ENCODE data around the gene SPEN.

The SPEN gene

DNA sequence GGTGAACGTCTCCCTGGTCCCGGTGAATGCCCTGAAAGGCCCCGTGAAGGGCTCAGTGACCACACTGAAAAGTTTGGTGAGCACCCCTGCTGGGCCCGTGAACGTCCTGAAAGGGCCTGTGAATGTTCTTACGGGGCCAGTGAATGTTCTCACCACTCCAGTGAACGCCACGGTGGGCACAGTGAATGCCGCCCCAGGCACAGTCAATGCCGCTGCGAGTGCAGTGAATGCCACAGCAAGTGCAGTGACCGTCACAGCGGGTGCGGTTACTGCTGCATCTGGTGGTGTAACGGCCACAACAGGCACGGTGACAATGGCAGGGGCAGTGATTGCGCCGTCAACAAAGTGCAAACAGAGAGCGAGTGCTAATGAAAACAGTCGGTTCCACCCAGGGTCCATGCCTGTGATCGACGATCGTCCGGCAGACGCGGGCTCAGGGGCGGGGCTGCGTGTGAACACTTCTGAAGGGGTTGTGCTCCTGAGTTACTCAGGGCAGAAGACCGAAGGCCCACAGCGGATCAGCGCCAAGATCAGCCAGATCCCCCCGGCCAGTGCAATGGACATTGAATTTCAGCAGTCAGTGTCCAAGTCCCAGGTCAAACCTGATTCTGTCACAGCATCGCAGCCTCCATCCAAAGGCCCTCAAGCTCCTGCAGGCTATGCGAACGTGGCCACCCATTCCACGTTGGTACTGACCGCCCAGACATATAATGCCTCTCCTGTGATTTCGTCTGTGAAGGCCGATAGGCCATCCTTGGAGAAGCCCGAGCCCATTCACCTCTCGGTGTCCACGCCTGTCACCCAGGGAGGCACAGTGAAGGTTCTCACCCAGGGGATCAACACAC is 86.9 kb downstream of the SPEN start:
- DNase-seq, result no peak
- Histone ChIP-seq H3K27me3 (ENCODE audit: insufficient read depth, low read length, poor library complexity) (no peaks in the 10 kb centered on the region), H3K4me1 (ENCODE audit: insufficient read depth, low read length) (no peaks in the 10 kb centered on the region), H3K4me2 (ENCODE audit: insufficient read depth, low read length) (no peak overlapping the region), H3K9me3 (ENCODE audit: insufficient read depth, low read length, severe bottlenecking) (no peaks in the 10 kb centered on the region), H3K9ac (ENCODE audit: low read depth, low read length) (no peak overlapping the region), H2AFZ (ENCODE audit: low read depth, low read length) (no peak overlapping the region), H3K79me2 (ENCODE audit: insufficient read depth, low read length) (no peaks in the 10 kb centered on the region), H4K20me1 (ENCODE audit: insufficient read depth, low read length) (peaks cover 62% of the 10 kb centered on the region), H3K36me3 (ENCODE audit: insufficient read depth, low read length) (peaks cover 98% of the 10 kb centered on the region), H3K4me3 (ENCODE audit: low read depth in 1 of 2, low read length in 2 of 2) (no peak overlapping the region), H3K27ac (ENCODE audit: low read length) (no peak overlapping the region)
- TF ChIP-seq, protein P1, sequence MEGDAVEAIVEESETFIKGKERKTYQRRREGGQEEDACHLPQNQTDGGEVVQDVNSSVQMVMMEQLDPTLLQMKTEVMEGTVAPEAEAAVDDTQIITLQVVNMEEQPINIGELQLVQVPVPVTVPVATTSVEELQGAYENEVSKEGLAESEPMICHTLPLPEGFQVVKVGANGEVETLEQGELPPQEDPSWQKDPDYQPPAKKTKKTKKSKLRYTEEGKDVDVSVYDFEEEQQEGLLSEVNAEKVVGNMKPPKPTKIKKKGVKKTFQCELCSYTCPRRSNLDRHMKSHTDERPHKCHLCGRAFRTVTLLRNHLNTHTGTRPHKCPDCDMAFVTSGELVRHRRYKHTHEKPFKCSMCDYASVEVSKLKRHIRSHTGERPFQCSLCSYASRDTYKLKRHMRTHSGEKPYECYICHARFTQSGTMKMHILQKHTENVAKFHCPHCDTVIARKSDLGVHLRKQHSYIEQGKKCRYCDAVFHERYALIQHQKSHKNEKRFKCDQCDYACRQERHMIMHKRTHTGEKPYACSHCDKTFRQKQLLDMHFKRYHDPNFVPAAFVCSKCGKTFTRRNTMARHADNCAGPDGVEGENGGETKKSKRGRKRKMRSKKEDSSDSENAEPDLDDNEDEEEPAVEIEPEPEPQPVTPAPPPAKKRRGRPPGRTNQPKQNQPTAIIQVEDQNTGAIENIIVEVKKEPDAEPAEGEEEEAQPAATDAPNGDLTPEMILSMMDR (IDR thresholded peaks at IDR 0.05; ENCODE audit: borderline replicate concordance, extremely low read depth, low read length, poor library complexity, severe bottlenecking), result no peak
- no peak for TF ChIP-seq EZH2 (IDR thresholded peaks at IDR 0.05; ENCODE audit: borderline replicate concordance, low read depth, low read length, severe bottlenecking)
- no peak for ATAC-seq (ENCODE audit: insufficient read depth, low read depth)

DNA sequence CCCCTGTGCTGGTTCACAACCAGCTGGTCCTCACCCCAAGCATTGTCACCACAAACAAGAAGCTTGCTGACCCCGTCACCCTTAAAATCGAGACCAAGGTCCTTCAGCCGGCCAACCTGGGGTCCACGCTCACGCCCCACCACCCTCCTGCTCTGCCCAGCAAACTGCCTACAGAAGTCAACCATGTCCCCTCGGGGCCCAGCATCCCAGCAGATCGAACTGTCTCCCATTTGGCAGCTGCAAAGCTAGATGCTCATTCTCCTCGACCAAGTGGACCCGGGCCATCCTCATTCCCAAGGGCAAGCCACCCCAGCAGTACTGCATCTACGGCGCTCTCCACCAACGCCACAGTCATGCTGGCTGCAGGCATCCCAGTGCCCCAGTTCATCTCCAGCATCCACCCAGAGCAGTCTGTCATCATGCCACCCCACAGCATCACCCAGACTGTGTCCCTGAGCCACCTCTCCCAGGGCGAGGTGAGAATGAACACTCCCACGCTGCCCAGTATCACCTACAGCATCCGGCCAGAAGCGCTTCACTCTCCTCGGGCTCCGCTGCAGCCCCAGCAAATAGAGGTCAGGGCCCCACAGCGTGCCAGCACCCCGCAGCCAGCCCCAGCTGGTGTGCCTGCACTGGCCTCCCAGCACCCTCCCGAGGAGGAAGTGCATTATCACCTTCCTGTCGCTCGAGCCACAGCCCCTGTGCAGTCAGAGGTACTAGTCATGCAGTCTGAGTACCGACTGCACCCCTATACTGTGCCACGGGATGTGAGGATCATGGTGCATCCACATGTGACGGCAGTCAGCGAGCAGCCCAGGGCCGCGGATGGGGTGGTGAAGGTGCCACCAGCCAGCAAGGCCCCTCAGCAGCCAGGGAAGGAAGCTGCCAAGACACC is 87.8 kb downstream of the SPEN start:
- Histone ChIP-seq H3K36me3 (ENCODE audit: insufficient read depth, low read length) (peaks cover 97% of the 10 kb centered on the region), H3K27me3 (ENCODE audit: insufficient read depth, low read length, poor library complexity) (no peaks in the 10 kb centered on the region), H3K4me2 (ENCODE audit: insufficient read depth, low read length) (no peak overlapping the region), H4K20me1 (ENCODE audit: insufficient read depth, low read length) (peaks cover 65% of the 10 kb centered on the region), H2AFZ (ENCODE audit: low read depth, low read length) (no peak overlapping the region), H3K4me1 (ENCODE audit: insufficient read depth, low read length) (no peaks in the 10 kb centered on the region), H3K9ac (ENCODE audit: low read depth, low read length) (no peak overlapping the region), H3K27ac (ENCODE audit: low read length) (no peak overlapping the region), H3K79me2 (ENCODE audit: insufficient read depth, low read length) (no peaks in the 10 kb centered on the region), H3K9me3 (ENCODE audit: insufficient read depth, low read length, severe bottlenecking) (no peaks in the 10 kb centered on the region), H3K4me3 (ENCODE audit: low read depth in 1 of 2, low read length in 2 of 2) (no peak overlapping the region)
- DNase-seq (no peak), ATAC-seq (ENCODE audit: insufficient read depth, low read depth) (no peak)
- TF ChIP-seq, protein P1 (IDR thresholded peaks at IDR 0.05; ENCODE audit: borderline replicate concordance, extremely low read depth, low read length, poor library complexity, severe bottlenecking), result no peak
- no peak for TF ChIP-seq EZH2 (IDR thresholded peaks at IDR 0.05; ENCODE audit: borderline replicate concordance, low read depth, low read length, severe bottlenecking)

DNA sequence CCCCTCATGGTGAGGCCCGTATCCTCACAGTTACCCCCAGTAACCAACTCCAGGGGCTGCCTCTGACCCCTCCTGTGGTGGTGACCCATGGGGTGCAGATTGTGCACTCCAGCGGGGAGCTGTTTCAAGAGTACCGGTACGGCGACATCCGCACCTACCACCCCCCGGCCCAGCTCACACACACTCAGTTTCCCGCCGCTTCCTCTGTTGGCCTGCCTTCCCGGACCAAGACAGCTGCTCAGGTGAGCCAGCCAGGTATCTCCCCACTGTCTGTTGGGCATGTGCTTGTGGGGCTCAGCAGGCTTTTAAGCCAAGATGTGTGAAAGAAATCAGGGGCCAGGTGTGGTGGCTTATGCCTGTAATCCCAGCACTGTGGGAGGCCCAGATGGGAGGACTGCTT is 88.5 kb downstream of the SPEN start:
- ATAC-seq (ENCODE audit: insufficient read depth, low read depth) (no peak), DNase-seq (no peak)
- Histone ChIP-seq H3K79me2 (ENCODE audit: insufficient read depth, low read length) (no peaks in the 10 kb centered on the region), H3K4me1 (ENCODE audit: insufficient read depth, low read length) (no peaks in the 10 kb centered on the region), H2AFZ (ENCODE audit: low read depth, low read length) (no peak overlapping the region), H3K27ac (ENCODE audit: low read length) (no peak overlapping the region), H3K9me3 (ENCODE audit: insufficient read depth, low read length, severe bottlenecking) (no peaks in the 10 kb centered on the region), H4K20me1 (ENCODE audit: insufficient read depth, low read length) (peaks cover 68% of the 10 kb centered on the region), H3K27me3 (ENCODE audit: insufficient read depth, low read length, poor library complexity) (no peaks in the 10 kb centered on the region), H3K9ac (ENCODE audit: low read depth, low read length) (no peak overlapping the region), H3K4me3 (ENCODE audit: low read depth in 1 of 2, low read length in 2 of 2) (no peak overlapping the region), H3K4me2 (ENCODE audit: insufficient read depth, low read length) (no peak overlapping the region), H3K36me3 (ENCODE audit: insufficient read depth, low read length) (peaks cover 97% of the 10 kb centered on the region)
- TF ChIP-seq EZH2 (IDR thresholded peaks at IDR 0.05; ENCODE audit: borderline replicate concordance, low read depth, low read length, severe bottlenecking), result no peak
- TF ChIP-seq, protein P1 (IDR thresholded peaks at IDR 0.05; ENCODE audit: borderline replicate concordance, extremely low read depth, low read length, poor library complexity, severe bottlenecking), result no peak
